ENCODE measurements around the gene CAMK2N2. TPM values are rescaled to one million over a fixed set of nuclear protein-coding genes. Genes with fewer than 3 reads are reported as not detected.

Gene CAMK2N2
- total and polyA plus RNA-seq, 9 of the 15 experiments (the other 6 are each of a cell fraction or from before 2014, with no cell fraction given), result 0.08 to 0.22 (median 0.11) TPM; not detected in 5

GRCh38 chr3:184298759-184299487, 37.6 kb upstream of the CAMK2N2 start, which contains the start of gene PSMD2 (continued):
- TF ChIP-seq ZNF449 (CRISPR knock-in tag; IDR thresholded peaks at IDR 0.05) (no peak), ETV5 (CRISPR knock-in tag; IDR thresholded peaks at IDR 0.05; ENCODE audit: low read depth) (0 out of 2 replicates have a peak, but pooled peaks have one; percentile 68), CSDE1 (IDR thresholded peaks at IDR 0.05) (no peak), EZH2 (IDR thresholded peaks at IDR 0.05; ENCODE audit: borderline replicate concordance, low read depth, low read length) (no peak), PHF8 (IDR thresholded peaks at IDR 0.05; ENCODE audit: borderline replicate concordance, low read length) (peak; percentile 81; the same call in 1 of the 2 replicates), ARID3B (CRISPR knock-in tag; IDR thresholded peaks at IDR 0.05; ENCODE audit: borderline replicate concordance) (no peak), FOXK1 (CRISPR knock-in tag; IDR thresholded peaks at IDR 0.05; ENCODE audit: borderline replicate concordance) (no peak), KHSRP (IDR thresholded peaks at IDR 0.05) (no peak), SRSF9 (IDR thresholded peaks at IDR 0.05; ENCODE audit: borderline replicate concordance, low read depth, low read length) (no peak), POLR2H (tag; IDR thresholded peaks at IDR 0.05; ENCODE audit: low read depth) (no peak), MAFF (IDR thresholded peaks at IDR 0.05; ENCODE audit: low read length) (no peak), SMAD2 (IDR thresholded peaks at IDR 0.05; ENCODE audit: low read depth, low read length) (no peak), ZNF398 (CRISPR knock-in tag; IDR thresholded peaks at IDR 0.05) (no peak), TARDBP (IDR thresholded peaks at IDR 0.05) (no peak), ZBTB17 (CRISPR knock-in tag; IDR thresholded peaks at IDR 0.05) (no peak), PTBP1 (IDR thresholded peaks at IDR 0.05; ENCODE audit: low read depth, low read length) (no peak), HEY1 (CRISPR knock-in tag; IDR thresholded peaks at IDR 0.05; ENCODE audit: borderline replicate concordance) (no peak), XRCC4 (IDR thresholded peaks at IDR 0.05; ENCODE audit: extremely low read depth, insufficient read depth, insufficient read length) (no peak), SIX5 (IDR thresholded peaks at IDR 0.05; ENCODE audit: borderline replicate concordance in 1 of 2, insufficient read depth in 1 of 2, low read depth in 1 of 2, low read length in 2 of 2) (peak; percentile 63 to 68; a peak in 3 of 4 replicates), ZNF174 (CRISPR knock-in tag; IDR thresholded peaks at IDR 0.05) (no peak), SMAD4 (CRISPR knock-in tag; conservative IDR thresholded peaks at IDR 0.05) (peak; percentile 29; the same call in 1 of the 2 replicates), PTTG1 (tag; IDR thresholded peaks at IDR 0.05; ENCODE audit: low read depth) (no peak), ZNF263 (CRISPR knock-in tag; IDR thresholded peaks at IDR 0.05; ENCODE audit: borderline replicate concordance) (0 out of 2 replicates have a peak, but pooled peaks have one; percentile 33)

Measured in K562 (cell line).